HepG2 (cell line): Measurements from ENCODE around the gene ACP7. TPM values are rescaled to one million over a fixed set of nuclear protein-coding genes. Genes with fewer than 3 reads are reported as not detected.

Source experiments
- ATAC-seq: fragments of 200-7000 bp; cut with Tn5 transposase; 3 replicates; pipeline ENCODE4 v1.9.1; 2020; ENCODE audit warnings: mild to moderate bottlenecking, moderate library complexity
- BruUV-seq: library from RNA; stranded (reverse); fragments of 400-500 nt; replicated peaks from 2 replicates; lab custom pipeline; 2021; lab: Mats Ljungman, UMichigan
- CTCF ChIA-PET: fragments of 300-600 bp; formaldehyde crosslinking; extraction: SDS; loops from one replicate; lab custom pipeline; 2021; ENCODE audit warnings: low total read pairs, inconsistent platforms, low intra/inter-chr PET ratio; lab: Yijun Ruan, JAX
- POLR2A ChIA-PET: fragments of 350-600 bp; sonication (Branson Sonifier 250); formaldehyde crosslinking; loops from one replicate; lab custom pipeline; 2020; ENCODE audit warnings: antibody characterized with exemption, inconsistent platforms; lab: Yijun Ruan, JAX
- DNase-seq: peaks from one replicate; pipeline ENCODE4 v3.0.0-alpha.2; 2015; ENCODE audit warnings: low spot score
- FAIRE-seq: peaks from 3 replicates; lab custom pipeline; 2011; peaks lifted over from hg19 to GRCh38; lab: Jason Lieb, UNC
- H2AFZ ChIP-seq: one replicate; pipeline ENCODE4 v1.6.1; 2011; ENCODE audit warnings: low read length, inconsistent platforms
- H3K27ac ChIP-seq: fragments of 300-600 bp; 3 replicates; pipeline ENCODE4 v1.8.0; 2011; ENCODE audit warnings: mixed run types, mild to moderate bottlenecking, mixed read lengths, low read length, inconsistent platforms; ENCODE audit not compliant: insufficient read depth; ENCODE audit errors: extremely low read length
- H3K27me3 ChIP-seq, 2 experiments: fragments of 200-600 bp in 1 of 2; 2 replicates in 1 of 2; 3 replicates in 1 of 2; pipeline versions ENCODE4 v1.6.0 to v1.8.0; 2011; ENCODE audit warnings: low read length in 2 of 2, mild to moderate bottlenecking in 2 of 2, moderate library complexity in 2 of 2, inconsistent platforms in 1 of 2; ENCODE audit not compliant: insufficient read depth in 2 of 2, control insufficient read depth in 1 of 2
- H3K36me3 ChIP-seq, 2 experiments: fragments of 200-600 bp in 1 of 2; replicated peaks in 1 of 2; 2 replicates in 1 of 2; 3 replicates in 1 of 2; pipeline versions ENCODE4 v1.5.1 to v1.8.0; 2011; ENCODE audit warnings: low read length in 2 of 2, inconsistent platforms in 1 of 2; ENCODE audit not compliant: insufficient read depth in 2 of 2, control insufficient read depth in 1 of 2
- H3K4me1 ChIP-seq: 2 replicates; pipeline ENCODE4 v1.5.1; 2012; ENCODE audit warnings: low read length, inconsistent platforms; ENCODE audit not compliant: insufficient read depth
- H3K4me2 ChIP-seq: 2 replicates; pipeline ENCODE4 v1.6.0; 2011; ENCODE audit warnings: low read depth, low read length, inconsistent platforms
- H3K4me3 ChIP-seq, 3 experiments: fragments of 200-600 bp in 1 of 3; sonication (generic), shearing (Covaris generic) in 1 of 3; replicated peaks in 1 of 3; 2 replicates each; pipeline ENCODE4 v1.5.1; 2011 to 2016; ENCODE audit warnings: low read length in 3 of 3, inconsistent platforms in 2 of 3, low read depth in 2 of 3, mild to moderate bottlenecking in 2 of 3, control low read depth in 1 of 3, mixed read lengths in 1 of 3; ENCODE audit not compliant: insufficient read depth in 1 of 3
- H3K79me2 ChIP-seq: one replicate; pipeline ENCODE4 v1.6.1; 2011; ENCODE audit warnings: low read length, inconsistent platforms; ENCODE audit not compliant: insufficient read depth
- H3K9ac ChIP-seq: 2 replicates; pipeline ENCODE4 v1.6.0; 2011; ENCODE audit warnings: mild to moderate bottlenecking, low read depth, low read length, inconsistent platforms; ENCODE audit not compliant: insufficient read depth
- H3K9me3 ChIP-seq: 2 replicates; pipeline ENCODE4 v1.5.1; 2012; ENCODE audit warnings: mild to moderate bottlenecking, low read length
- H4K20me1 ChIP-seq: 2 replicates; pipeline ENCODE4 v1.6.0; 2011; ENCODE audit warnings: inconsistent platforms, mild to moderate bottlenecking, low read length, moderate library complexity; ENCODE audit not compliant: insufficient read depth
- CBX1 ChIP-seq: IDR thresholded peaks from one replicate; pipeline ENCODE4 v1.6.1; 2016; ENCODE audit warnings: antibody characterized with exemption, low read depth
- HIVEP1 ChIP-seq: sonication (generic); formaldehyde crosslinking; IDR thresholded peaks from 2 replicates; pipeline ENCODE4 v1.4.0; 2020; ENCODE audit warnings: mild to moderate bottlenecking, missing genetic modification reagents
- KLF6 ChIP-seq: IDR thresholded peaks from 2 replicates; pipeline ENCODE4 v1.8.0; 2016; ENCODE audit warnings: missing biosample characterization, missing genetic modification reagents
- KLF9 ChIP-seq: IDR thresholded peaks from 2 replicates; pipeline ENCODE4 v1.6.1; 2016; ENCODE audit warnings: low read depth
- PATZ1 ChIP-seq: sonication (generic); formaldehyde crosslinking; IDR thresholded peaks from 2 replicates; pipeline ENCODE4 v1.4.0; 2020; ENCODE audit warnings: missing genetic modification reagents
- PRDM15 ChIP-seq: sonication (generic); formaldehyde crosslinking; IDR thresholded peaks from 2 replicates; pipeline ENCODE4 v1.4.0; 2020; ENCODE audit warnings: missing genetic modification reagents
- RXRA ChIP-seq: sonication (generic); formaldehyde crosslinking; IDR thresholded peaks from 2 replicates; pipeline ENCODE4 v1.5.1; 2020; ENCODE audit warnings: missing genetic modification reagents
- TEAD3 ChIP-seq: optimal IDR thresholded peaks from 2 replicates; pipeline ENCODE3; 2016; ENCODE audit warnings: borderline replicate concordance
- ZMAT5 ChIP-seq: sonication (generic); formaldehyde crosslinking; IDR thresholded peaks from 2 replicates; pipeline ENCODE4 v1.5.0; 2020; ENCODE audit warnings: mild to moderate bottlenecking, low read depth, missing genetic modification reagents, borderline replicate concordance
- ZNF629 ChIP-seq: sonication (generic); formaldehyde crosslinking; conservative IDR thresholded peaks from 2 replicates; pipeline ENCODE4 v1.5.0; 2020; ENCODE audit warnings: missing genetic modification reagents
- ZSCAN20 ChIP-seq: sonication (generic); formaldehyde crosslinking; IDR thresholded peaks from 2 replicates; pipeline ENCODE4 v1.4.0; 2020; ENCODE audit warnings: missing genetic modification reagents, mild to moderate bottlenecking, borderline replicate concordance
- WGBS: methylation state at CpG from one replicate; pipeline ENCODE4 v1.1.6; 2017; ENCODE audit warnings: low lambda C conversion rate; 5-methylcytosine and 5-hydroxymethylcytosine counted together
- in situ Hi-C: cut with HindIII; loops from 2 replicates; pipeline ENCODE4 v1.10.0; 2017; ENCODE audit warnings: low pct_unique_long_range_greater_than_20kb; ENCODE audit not compliant: extremely low pct_ligation_motif_present
- intact Hi-C: fragments of 100-400 bp; cut with micrococcal nuclease; formaldehyde crosslinking; loops from one replicate; pipeline ENCODE4 v1.10.0; 2022; ENCODE audit not compliant: unreplicated experiment
- polyA plus RNA-seq, 8 experiments: library from polyadenylated mRNA; depleted of rRNA in 3 of 8; stranded (reverse) in 7 of 8; unstranded in 1 of 8; fragments of >200 nt; fragmentation: Illumina TruSeq in 4 of 8; extraction: Trizol in 4 of 8; gene quantifications; 2 replicates each; pipeline versions ENCODE4 v1.2.1 to v1.2.3, GENCODE V29; 2011 to 2016; ENCODE audit warnings: low read depth in 4 of 8, missing spikeins in 1 of 8, mixed read lengths in 1 of 8; ENCODE audit not compliant: insufficient read depth in 1 of 8
- total RNA-seq, 5 experiments: library from RNA; depleted of rRNA; stranded (reverse); fragments of >200 nt; fragmentation: Illumina TruSeq; extraction: Trizol; gene quantifications; 2 replicates each; pipeline ENCODE4 v1.2.3, GENCODE V29; 2016; ENCODE audit warnings: low read depth in 1 of 5

ACP7 gene
- total and polyA plus RNA-seq, 2 of the 13 experiments (the other 11 are each of a cell fraction or from before 2014, with no cell fraction given): not detected

- TF ChIP-seq ZMAT5 (CRISPR knock-in tag): no peak
- TF ChIP-seq CBX1: no peak
- no peak for TF ChIP-seq KLF6 (CRISPR knock-in tag)
- no peak for TF ChIP-seq HIVEP1 (CRISPR knock-in tag)
- TF ChIP-seq PATZ1 (CRISPR knock-in tag): no peak
- no peak for TF ChIP-seq TEAD3 (CRISPR knock-in tag)
- no peak for TF ChIP-seq RXRA (CRISPR knock-in tag)
- TF ChIP-seq KLF9 (CRISPR knock-in tag): no peak
Observed at GRCh38 chr19:39080431-39080830, 3.7 kb upstream of the ACP7 start (continued).

GRCh38 chr19:39082167-39082566 lies 2.0 kb upstream of the ACP7 start:
- FAIRE-seq (no peak), ATAC-seq (no peak), DNase-seq (no peak)
- no peak overlapping the region for H3K9ac ChIP-seq
- no TSS peak for BruUV-seq
- no peaks in the 10 kb centered on the region for H3K79me2 ChIP-seq
- TF ChIP-seq ZSCAN20 (CRISPR knock-in tag) (no peak), PRDM15 (no peak), ZNF629 (CRISPR knock-in tag) (peak; percentile 47; the same call in 1 of the 2 replicates)
- 55% methylated on average over 7 of the region's 7 CpGs for WGBS
- H4K20me1 ChIP-seq: no peaks in the 10 kb centered on the region
- intact Hi-C loops: no loop called here
- H3K9me3 ChIP-seq: no peaks in the 10 kb centered on the region
- peaks cover 7% of the 10 kb centered on the region; the same call in 1 of the 2 replicates for H3K4me1 ChIP-seq
- peaks cover 3 to 27% of the 10 kb centered on the region in 2 experiments for H3K27me3 ChIP-seq
- H2AFZ ChIP-seq: no peak overlapping the region
- in situ Hi-C loops: no loop called here
- ChIA-PET CTCF (no interaction called here), POLR2A (no interaction called here)
- H3K4me3 ChIP-seq: no peak overlapping the region
- no peaks in the 10 kb centered on the region for H3K36me3 ChIP-seq
- no peak overlapping the region for H3K4me2 ChIP-seq
- H3K27ac ChIP-seq: no peak overlapping the region
